Calu3 (cell line): ENCODE results near the gene GLIS1. TPM values are rescaled to one million over a fixed set of nuclear protein-coding genes. Genes with fewer than 3 reads are reported as not detected.

Source experiments
- BruUV-seq: library from RNA; stranded (reverse); fragments of 400-500 nt; replicated peaks from 2 replicates; lab custom pipeline; 2021; lab: Mats Ljungman, UMichigan
- CTCF ChIA-PET: fragments of 300-600 bp; sonication (Branson Sonifier 250); formaldehyde crosslinking; loops from one replicate; lab custom pipeline; 2022; ENCODE audit warnings: antibody characterized with exemption; lab: Charles Lee
- DNase-seq: peaks from one replicate; pipeline ENCODE4 v3.0.0; 2022
- H3K27ac Mint-ChIP-seq: one replicate; pipeline ENCODE4 v1.8.0; 2022; ENCODE audit warnings: mixed read lengths; ENCODE audit not compliant: unreplicated experiment
- H3K27me3 Mint-ChIP-seq: one replicate; pipeline ENCODE4 v1.8.0; 2022; ENCODE audit warnings: mixed read lengths; ENCODE audit not compliant: unreplicated experiment
- H3K36me3 Mint-ChIP-seq: one replicate; pipeline ENCODE4 v1.8.0; 2022; ENCODE audit warnings: mild to moderate bottlenecking, moderate library complexity, mixed read lengths; ENCODE audit not compliant: insufficient read depth, unreplicated experiment
- H3K4me1 Mint-ChIP-seq: one replicate; pipeline ENCODE4 v1.8.0; 2022; ENCODE audit warnings: mild to moderate bottlenecking, low read depth, mixed read lengths; ENCODE audit not compliant: unreplicated experiment
- H3K4me3 Mint-ChIP-seq: one replicate; pipeline ENCODE4 v1.8.0; 2022; ENCODE audit warnings: mild to moderate bottlenecking, low read depth, moderate library complexity, mixed read lengths; ENCODE audit not compliant: unreplicated experiment
- H3K9me3 Mint-ChIP-seq: one replicate; pipeline ENCODE4 v1.8.0; 2022; ENCODE audit warnings: low read depth, mixed read lengths; ENCODE audit not compliant: unreplicated experiment
- intact Hi-C: fragments of 100-400 bp; cut with micrococcal nuclease; formaldehyde crosslinking; loops from one replicate; pipeline ENCODE4 v1.10.0; 2022; ENCODE audit not compliant: unreplicated experiment
- total RNA-seq: library from RNA; stranded (reverse); gene quantifications from 2 replicates; pipeline ENCODE4 v1.2.3, GENCODE V29; 2022
- TF ChIP-seq, protein P1 (sequence below): fragments of 200-600 bp; IDR thresholded peaks from one replicate; pipeline ENCODE4 v1.8.0; 2022; ENCODE audit warnings: antibody characterized with exemption; ENCODE audit not compliant: unreplicated experiment

Gene GLIS1
- total RNA-seq, 1 experiment from 2014 or later, result not detected

DNA sequence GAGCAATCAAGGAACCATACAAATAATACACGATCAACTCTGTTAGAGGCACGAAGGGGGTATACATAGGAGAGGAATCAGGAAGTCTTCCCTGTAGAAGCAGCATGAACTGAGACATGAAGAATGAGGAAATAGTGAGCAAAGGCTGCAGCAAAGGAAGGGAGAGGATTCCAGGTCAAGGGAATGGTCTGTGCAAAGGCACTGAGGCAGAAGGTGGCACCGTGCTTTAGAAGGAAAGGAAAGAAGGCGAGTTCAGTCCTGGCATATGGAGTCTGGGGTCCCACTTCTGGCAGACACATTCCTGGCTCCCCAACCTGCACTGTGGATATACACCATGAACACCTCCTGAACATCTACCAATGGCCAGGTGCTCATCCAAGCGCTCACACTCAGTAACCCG is 56.1 kb downstream of the GLIS1 start:
- BruUV-seq, result no TSS peak
- no peak for DNase-seq
- Mint-ChIP-seq H3K36me3 (peaks cover 5% of the 10 kb centered on the region), H3K27me3 (peaks cover 100% of the 10 kb centered on the region), H3K9me3 (no peaks in the 10 kb centered on the region), H3K27ac (no peak overlapping the region), H3K4me1 (peaks cover 34% of the 10 kb centered on the region), H3K4me3 (no peak overlapping the region)
- intact Hi-C loops, result loop anchor here (1.0 to 2.0 kb wide), 2 partner anchors 44 to 198 kb away; no protein-coding TSS in a partner anchor
- CTCF ChIA-PET, result interaction anchor here (0.5 to 2.7 kb wide), 5 partner anchors 11 to 761 kb away, joined by 4 to 8 read pairs (median 7); no protein-coding TSS in a partner anchor
- TF ChIP-seq, protein P1, sequence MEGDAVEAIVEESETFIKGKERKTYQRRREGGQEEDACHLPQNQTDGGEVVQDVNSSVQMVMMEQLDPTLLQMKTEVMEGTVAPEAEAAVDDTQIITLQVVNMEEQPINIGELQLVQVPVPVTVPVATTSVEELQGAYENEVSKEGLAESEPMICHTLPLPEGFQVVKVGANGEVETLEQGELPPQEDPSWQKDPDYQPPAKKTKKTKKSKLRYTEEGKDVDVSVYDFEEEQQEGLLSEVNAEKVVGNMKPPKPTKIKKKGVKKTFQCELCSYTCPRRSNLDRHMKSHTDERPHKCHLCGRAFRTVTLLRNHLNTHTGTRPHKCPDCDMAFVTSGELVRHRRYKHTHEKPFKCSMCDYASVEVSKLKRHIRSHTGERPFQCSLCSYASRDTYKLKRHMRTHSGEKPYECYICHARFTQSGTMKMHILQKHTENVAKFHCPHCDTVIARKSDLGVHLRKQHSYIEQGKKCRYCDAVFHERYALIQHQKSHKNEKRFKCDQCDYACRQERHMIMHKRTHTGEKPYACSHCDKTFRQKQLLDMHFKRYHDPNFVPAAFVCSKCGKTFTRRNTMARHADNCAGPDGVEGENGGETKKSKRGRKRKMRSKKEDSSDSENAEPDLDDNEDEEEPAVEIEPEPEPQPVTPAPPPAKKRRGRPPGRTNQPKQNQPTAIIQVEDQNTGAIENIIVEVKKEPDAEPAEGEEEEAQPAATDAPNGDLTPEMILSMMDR, result no peak

DNA sequence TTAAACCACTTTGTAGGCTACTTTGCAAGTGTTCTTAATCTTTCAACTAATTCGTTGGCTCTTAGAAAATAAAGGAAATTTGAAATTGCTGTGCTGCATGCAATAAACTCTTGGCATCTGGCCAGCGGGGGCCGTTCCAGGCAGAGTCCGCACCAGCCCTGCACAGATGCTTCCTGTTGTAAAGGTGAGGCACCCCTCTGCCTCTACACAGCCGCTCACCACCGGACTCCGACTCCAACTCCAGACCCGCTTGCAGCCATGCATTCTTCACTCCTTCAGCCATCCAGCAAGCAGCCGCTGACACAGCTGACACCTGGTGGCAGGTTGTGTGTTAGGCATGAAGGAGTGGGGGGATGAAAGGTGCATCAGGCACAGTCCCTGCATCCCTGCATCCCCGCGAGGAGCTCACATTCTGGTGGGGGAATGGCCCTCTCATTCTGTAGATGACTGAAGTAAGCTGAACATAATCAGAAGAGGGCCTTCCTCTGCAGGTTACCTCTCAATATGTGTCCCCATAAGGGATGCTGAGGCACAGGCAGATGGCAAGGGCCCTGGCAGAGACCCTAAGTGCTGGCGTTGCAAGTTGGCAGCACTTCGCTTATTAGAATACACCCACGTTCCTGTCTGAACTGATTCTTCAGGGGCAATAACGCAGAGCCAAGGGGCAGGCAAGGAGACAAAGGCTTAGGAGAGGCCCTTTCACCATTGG is 56.8 kb downstream of the GLIS1 start:
- CTCF ChIA-PET, result interaction anchor here (0.5 to 2.7 kb wide), 5 partner anchors 10 to 760 kb away, joined by 4 to 8 read pairs (median 7); no protein-coding TSS in a partner anchor
- H3K4me3 Mint-ChIP-seq, result no peak overlapping the region
- DNase-seq, result peak; percentile 71
- H3K4me1 Mint-ChIP-seq, result peaks cover 34% of the 10 kb centered on the region
- H3K9me3 Mint-ChIP-seq, result no peaks in the 10 kb centered on the region
- BruUV-seq, result no TSS peak
- H3K27ac Mint-ChIP-seq, result no peak overlapping the region
- TF ChIP-seq, protein P1, result peak; percentile 68
- intact Hi-C loops, result loop anchor here (1.0 to 2.0 kb wide), 2 partner anchors 43 to 197 kb away; no protein-coding TSS in a partner anchor
- peaks cover 5% of the 10 kb centered on the region for H3K36me3 Mint-ChIP-seq
- H3K27me3 Mint-ChIP-seq, result peaks cover 100% of the 10 kb centered on the region

DNA sequence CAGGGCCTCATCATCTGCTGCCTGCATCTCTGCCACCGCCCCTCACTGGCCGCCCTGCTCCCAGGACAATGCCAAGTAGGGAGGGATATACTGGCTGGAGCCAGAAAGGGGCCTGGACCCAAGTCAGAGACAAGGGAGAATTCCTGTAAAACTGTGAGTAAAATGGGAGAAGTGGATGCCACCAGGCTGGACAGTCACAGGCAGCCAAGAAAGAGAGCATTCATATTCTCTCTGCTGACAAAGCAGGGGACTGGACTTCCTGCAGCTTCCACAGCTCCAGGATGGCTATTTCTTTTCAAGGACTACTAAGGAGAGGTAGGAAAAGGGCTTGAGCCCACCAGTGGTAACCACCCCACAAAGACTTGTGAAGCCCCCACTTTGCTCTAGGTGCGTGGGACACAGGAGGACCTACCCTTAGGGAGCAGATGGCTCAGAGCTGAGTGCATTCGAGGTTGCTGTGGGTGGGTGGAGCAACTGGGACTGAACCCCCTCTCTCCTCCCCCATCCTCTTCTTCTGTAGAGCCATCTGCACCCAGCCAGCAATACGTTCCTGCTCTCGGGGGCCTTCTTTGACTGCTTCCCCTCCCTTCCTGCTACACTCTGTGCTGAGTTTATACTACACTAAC is 57.5 kb downstream of the GLIS1 start:
- intact Hi-C loops, result no loop called here
- H3K27me3 Mint-ChIP-seq, result peaks cover 100% of the 10 kb centered on the region
- CTCF ChIA-PET, result interaction anchor here (1.5 to 2.7 kb wide), 2 partner anchors 10 to 196 kb away, joined by 7 to 8 read pairs; no protein-coding TSS in a partner anchor
- no TSS peak for BruUV-seq
- H3K9me3 Mint-ChIP-seq, result no peaks in the 10 kb centered on the region
- peaks cover 5% of the 10 kb centered on the region for H3K36me3 Mint-ChIP-seq
- H3K4me3 Mint-ChIP-seq, result no peak overlapping the region
- peaks cover 34% of the 10 kb centered on the region for H3K4me1 Mint-ChIP-seq
- DNase-seq, result no peak
- no peak overlapping the region for H3K27ac Mint-ChIP-seq
- TF ChIP-seq, protein P1, result no peak

DNA sequence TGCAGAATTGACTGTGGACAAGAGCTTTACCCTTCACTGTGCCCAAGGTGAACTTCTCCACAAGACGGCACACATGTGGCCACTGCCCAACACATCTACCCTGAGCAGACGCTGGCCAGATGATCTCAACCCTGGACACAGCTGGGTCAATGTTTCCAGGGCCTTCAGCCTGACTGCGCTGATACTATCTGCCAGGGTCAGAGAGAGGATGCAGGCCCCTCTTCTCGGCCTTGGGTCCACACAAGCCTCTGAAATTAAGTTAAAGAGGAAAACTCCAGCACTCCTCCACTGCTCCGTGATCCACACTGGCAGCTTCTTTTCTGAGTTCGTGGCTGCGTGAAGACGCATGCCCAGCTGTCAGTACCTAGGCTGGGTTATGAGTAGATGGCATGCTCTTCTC is 58.1 kb downstream of the GLIS1 start:
- Mint-ChIP-seq H3K4me1 (peaks cover 29% of the 10 kb centered on the region), H3K4me3 (no peak overlapping the region), H3K27ac (no peak overlapping the region), H3K27me3 (peaks cover 100% of the 10 kb centered on the region), H3K9me3 (no peaks in the 10 kb centered on the region), H3K36me3 (peaks cover 5% of the 10 kb centered on the region)
- intact Hi-C loops, result no loop called here
- TF ChIP-seq, protein P1, result no peak
- BruUV-seq, result no TSS peak
- CTCF ChIA-PET, result interaction anchor here (1.0 to 2.7 kb wide), 2 partner anchors 9 to 193 kb away, joined by 3 to 7 read pairs; no protein-coding TSS in a partner anchor
- no peak for DNase-seq
